ENCODE data around the gene HAUS8.

Gene HAUS8

DNA sequence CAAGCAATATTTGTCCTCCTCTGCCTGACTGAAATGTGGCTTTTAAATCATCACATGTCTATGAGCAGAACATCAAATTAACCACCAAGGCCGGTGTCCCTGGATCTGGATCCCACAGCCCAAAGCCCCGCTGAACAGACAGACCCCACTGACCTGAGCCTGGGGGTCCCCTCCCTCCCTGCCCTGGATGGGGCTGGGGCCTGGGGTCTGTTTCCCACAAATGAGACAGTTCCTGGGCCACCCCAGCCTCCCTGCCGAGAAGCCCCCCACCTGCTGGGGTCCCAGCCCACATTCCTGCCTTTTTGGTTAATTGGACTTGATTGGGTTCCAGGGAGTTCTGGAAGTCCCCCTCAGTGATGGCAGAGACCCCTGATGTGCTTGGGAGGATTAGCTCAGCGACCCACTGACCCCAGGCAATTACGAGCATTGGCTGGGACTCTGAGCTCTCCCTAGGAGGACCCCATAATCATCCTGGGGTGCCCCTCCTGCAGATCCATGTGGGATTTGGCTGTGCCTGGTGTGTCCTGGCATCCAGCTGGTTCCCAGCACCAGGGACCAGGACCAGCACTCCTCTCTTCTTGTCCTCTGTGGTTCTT, 29.2 kb downstream of the HAUS8 start:
- TF ChIP-seq, protein P1, sequence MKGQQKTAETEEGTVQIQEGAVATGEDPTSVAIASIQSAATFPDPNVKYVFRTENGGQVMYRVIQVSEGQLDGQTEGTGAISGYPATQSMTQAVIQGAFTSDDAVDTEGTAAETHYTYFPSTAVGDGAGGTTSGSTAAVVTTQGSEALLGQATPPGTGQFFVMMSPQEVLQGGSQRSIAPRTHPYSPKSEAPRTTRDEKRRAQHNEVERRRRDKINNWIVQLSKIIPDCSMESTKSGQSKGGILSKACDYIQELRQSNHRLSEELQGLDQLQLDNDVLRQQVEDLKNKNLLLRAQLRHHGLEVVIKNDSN (IDR thresholded peaks at IDR 0.05), result no peak
- TF ChIP-seq NFIC (IDR thresholded peaks at IDR 0.05) (no peak), YY1 (IDR thresholded peaks at IDR 0.05; ENCODE audit: low read depth) (no peak), TCF12 (IDR thresholded peaks at IDR 0.05; ENCODE audit: low read depth) (no peak), CEBPB (IDR thresholded peaks at IDR 0.05) (no peak), TAF1 (IDR thresholded peaks at IDR 0.05; ENCODE audit: low read depth) (no peak), TEAD4 (IDR thresholded peaks at IDR 0.05) (no peak), ZBTB7A (IDR thresholded peaks at IDR 0.05; ENCODE audit: low read depth) (no peak), FOXM1 (IDR thresholded peaks at IDR 0.05; ENCODE audit: borderline replicate concordance, low read depth) (no peak), CREB1 (IDR thresholded peaks at IDR 0.05; ENCODE audit: low read depth) (no peak), EP300 (IDR thresholded peaks at IDR 0.05; ENCODE audit: borderline replicate concordance) (no peak), EGR1 (IDR thresholded peaks at IDR 0.05) (no peak), RAD21 (IDR thresholded peaks at IDR 0.05; ENCODE audit: low read depth) (no peak)
- TF ChIP-seq, protein P2, sequence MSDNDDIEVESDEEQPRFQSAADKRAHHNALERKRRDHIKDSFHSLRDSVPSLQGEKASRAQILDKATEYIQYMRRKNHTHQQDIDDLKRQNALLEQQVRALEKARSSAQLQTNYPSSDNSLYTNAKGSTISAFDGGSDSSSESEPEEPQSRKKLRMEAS (IDR thresholded peaks at IDR 0.05), result no peak

DNA sequence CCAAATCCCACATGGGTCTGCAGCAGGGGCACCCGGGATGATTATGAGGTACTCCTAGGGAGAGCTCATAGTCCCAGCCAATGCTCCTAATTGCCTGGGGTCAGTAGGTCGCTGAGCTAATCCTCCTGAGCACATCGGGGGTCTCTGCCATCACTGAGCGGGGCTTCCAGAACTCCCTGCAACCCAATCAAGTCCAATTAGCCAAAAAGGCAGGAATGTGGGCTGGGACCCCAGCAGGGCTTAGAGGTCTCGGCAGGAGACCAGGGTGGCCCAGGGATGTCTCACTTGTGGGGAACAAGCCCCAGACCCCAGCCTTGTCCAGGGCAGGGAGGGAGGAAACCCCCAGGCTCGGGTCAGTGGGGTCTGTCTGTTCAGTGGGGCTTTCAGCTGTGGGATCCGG, 31.5 kb downstream of the HAUS8 start:
- TF ChIP-seq NFIC (IDR thresholded peaks at IDR 0.05), result no peak
- TF ChIP-seq, protein P3, sequence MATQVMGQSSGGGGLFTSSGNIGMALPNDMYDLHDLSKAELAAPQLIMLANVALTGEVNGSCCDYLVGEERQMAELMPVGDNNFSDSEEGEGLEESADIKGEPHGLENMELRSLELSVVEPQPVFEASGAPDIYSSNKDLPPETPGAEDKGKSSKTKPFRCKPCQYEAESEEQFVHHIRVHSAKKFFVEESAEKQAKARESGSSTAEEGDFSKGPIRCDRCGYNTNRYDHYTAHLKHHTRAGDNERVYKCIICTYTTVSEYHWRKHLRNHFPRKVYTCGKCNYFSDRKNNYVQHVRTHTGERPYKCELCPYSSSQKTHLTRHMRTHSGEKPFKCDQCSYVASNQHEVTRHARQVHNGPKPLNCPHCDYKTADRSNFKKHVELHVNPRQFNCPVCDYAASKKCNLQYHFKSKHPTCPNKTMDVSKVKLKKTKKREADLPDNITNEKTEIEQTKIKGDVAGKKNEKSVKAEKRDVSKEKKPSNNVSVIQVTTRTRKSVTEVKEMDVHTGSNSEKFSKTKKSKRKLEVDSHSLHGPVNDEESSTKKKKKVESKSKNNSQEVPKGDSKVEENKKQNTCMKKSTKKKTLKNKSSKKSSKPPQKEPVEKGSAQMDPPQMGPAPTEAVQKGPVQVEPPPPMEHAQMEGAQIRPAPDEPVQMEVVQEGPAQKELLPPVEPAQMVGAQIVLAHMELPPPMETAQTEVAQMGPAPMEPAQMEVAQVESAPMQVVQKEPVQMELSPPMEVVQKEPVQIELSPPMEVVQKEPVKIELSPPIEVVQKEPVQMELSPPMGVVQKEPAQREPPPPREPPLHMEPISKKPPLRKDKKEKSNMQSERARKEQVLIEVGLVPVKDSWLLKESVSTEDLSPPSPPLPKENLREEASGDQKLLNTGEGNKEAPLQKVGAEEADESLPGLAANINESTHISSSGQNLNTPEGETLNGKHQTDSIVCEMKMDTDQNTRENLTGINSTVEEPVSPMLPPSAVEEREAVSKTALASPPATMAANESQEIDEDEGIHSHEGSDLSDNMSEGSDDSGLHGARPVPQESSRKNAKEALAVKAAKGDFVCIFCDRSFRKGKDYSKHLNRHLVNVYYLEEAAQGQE (IDR thresholded peaks at IDR 0.05; ENCODE audit: low read depth), result no peak
- TF ChIP-seq TCF12 (IDR thresholded peaks at IDR 0.05; ENCODE audit: low read depth), result no peak
- no peak for TF ChIP-seq ZBTB7A (IDR thresholded peaks at IDR 0.05; ENCODE audit: low read depth)
- no peak for TF ChIP-seq CREB1 (IDR thresholded peaks at IDR 0.05; ENCODE audit: low read depth)
- no peak for TF ChIP-seq EP300 (IDR thresholded peaks at IDR 0.05; ENCODE audit: borderline replicate concordance)
- no peak for TF ChIP-seq TAF1 (IDR thresholded peaks at IDR 0.05; ENCODE audit: low read depth)
- TF ChIP-seq EGR1 (IDR thresholded peaks at IDR 0.05), result no peak
- TF ChIP-seq YY1 (IDR thresholded peaks at IDR 0.05; ENCODE audit: low read depth), result no peak
- TF ChIP-seq, protein P2 (IDR thresholded peaks at IDR 0.05), result no peak
- no peak for TF ChIP-seq RAD21 (IDR thresholded peaks at IDR 0.05; ENCODE audit: low read depth)

DNA sequence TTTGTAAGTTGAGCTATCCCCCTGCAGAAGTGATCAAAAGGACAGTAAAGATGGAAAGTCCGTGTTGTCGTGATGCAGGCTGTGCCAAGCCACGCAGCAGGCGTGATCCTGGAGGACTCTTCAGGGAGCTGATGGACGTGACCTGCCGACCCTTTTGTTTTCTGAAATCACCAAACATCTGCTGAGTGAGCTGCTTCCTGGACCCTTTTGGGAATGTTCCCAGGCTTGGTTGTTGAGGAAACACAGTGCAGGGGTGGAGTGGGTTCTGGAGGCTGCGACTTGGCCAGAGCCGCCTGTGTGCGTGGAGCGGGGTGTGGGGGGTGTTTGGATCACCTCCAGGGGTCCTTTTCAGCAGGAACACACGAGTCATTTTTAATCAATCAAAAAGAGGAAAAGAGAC, 33.3 kb downstream of the HAUS8 start:
- TF ChIP-seq FOXM1 (IDR thresholded peaks at IDR 0.05; ENCODE audit: borderline replicate concordance, low read depth), result no peak
- TF ChIP-seq, protein P1 (IDR thresholded peaks at IDR 0.05), result no peak
- TF ChIP-seq, protein P2 (IDR thresholded peaks at IDR 0.05), result no peak
- TF ChIP-seq TEAD4 (IDR thresholded peaks at IDR 0.05), result no peak
- TF ChIP-seq TCF12 (IDR thresholded peaks at IDR 0.05; ENCODE audit: low read depth), result no peak
- TF ChIP-seq RAD21 (IDR thresholded peaks at IDR 0.05; ENCODE audit: low read depth), result no peak
- TF ChIP-seq NFIC (IDR thresholded peaks at IDR 0.05), result no peak
- TF ChIP-seq ZBTB7A (IDR thresholded peaks at IDR 0.05; ENCODE audit: low read depth), result no peak
- TF ChIP-seq TAF1 (IDR thresholded peaks at IDR 0.05; ENCODE audit: low read depth), result no peak
- TF ChIP-seq YY1 (IDR thresholded peaks at IDR 0.05; ENCODE audit: low read depth), result no peak
- TF ChIP-seq EP300 (IDR thresholded peaks at IDR 0.05; ENCODE audit: borderline replicate concordance), result no peak
- TF ChIP-seq CEBPB (IDR thresholded peaks at IDR 0.05), result no peak

DNA sequence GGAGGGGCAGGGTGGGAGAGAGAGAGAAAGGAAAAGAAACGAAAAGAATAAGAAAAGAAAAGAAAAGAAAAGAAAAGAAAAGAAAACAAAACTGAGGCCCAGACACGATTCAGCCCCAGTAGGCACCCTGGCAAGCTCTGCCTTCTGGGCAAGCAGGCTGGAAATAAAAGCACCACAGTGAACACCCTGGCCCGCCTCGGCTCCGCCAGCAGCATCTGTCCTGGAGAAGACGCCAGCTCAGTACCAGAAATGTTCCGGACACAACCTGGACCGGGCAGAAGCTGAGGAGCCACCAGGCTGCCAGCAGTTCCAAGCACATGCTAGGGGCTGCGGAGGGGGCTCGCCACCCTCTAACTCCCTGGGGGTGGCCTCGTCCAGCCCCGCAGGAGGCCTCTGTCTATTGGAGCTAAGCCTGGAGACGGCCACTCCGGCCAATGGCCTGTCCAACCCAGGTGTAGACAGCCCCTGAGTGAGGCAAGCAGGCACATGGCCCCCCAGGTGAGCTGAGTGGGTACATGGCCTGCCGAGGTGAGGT, 37.2 kb downstream of the HAUS8 start:
- TF ChIP-seq ZBTB7A (IDR thresholded peaks at IDR 0.05; ENCODE audit: low read depth), result no peak
- TF ChIP-seq, protein P1 (IDR thresholded peaks at IDR 0.05), result no peak
- no peak for TF ChIP-seq FOXM1 (IDR thresholded peaks at IDR 0.05; ENCODE audit: borderline replicate concordance, low read depth)
- TF ChIP-seq RAD21 (IDR thresholded peaks at IDR 0.05; ENCODE audit: low read depth), result no peak
- TF ChIP-seq CEBPB (IDR thresholded peaks at IDR 0.05), result no peak
- no peak for TF ChIP-seq TCF12 (IDR thresholded peaks at IDR 0.05; ENCODE audit: low read depth)
- no peak for TF ChIP-seq YY1 (IDR thresholded peaks at IDR 0.05; ENCODE audit: low read depth)
- TF ChIP-seq, protein P2 (IDR thresholded peaks at IDR 0.05), result no peak
- no peak for TF ChIP-seq EGR1 (IDR thresholded peaks at IDR 0.05)
- no peak for TF ChIP-seq NFIC (IDR thresholded peaks at IDR 0.05)
- TF ChIP-seq TEAD4 (IDR thresholded peaks at IDR 0.05), result no peak
- no peak for TF ChIP-seq EP300 (IDR thresholded peaks at IDR 0.05; ENCODE audit: borderline replicate concordance)
- TF ChIP-seq TAF1 (IDR thresholded peaks at IDR 0.05; ENCODE audit: low read depth), result no peak
- TF ChIP-seq, protein P3 (IDR thresholded peaks at IDR 0.05; ENCODE audit: low read depth), result no peak
- TF ChIP-seq CREB1 (IDR thresholded peaks at IDR 0.05; ENCODE audit: low read depth), result no peak

Data from Ishikawa (cell line).